K562 (cell line): ENCODE results near the gene TRIM68. TPM values are rescaled to one million over a fixed set of nuclear protein-coding genes. Genes with fewer than 3 reads are reported as not detected.

Experiments
- ATF3 ChIP-seq, 2 experiments: fragments of 450-650 bp in 1 of 2; sonication (generic) in 1 of 2; formaldehyde crosslinking in 1 of 2; IDR thresholded peaks in 1 of 2; conservative IDR thresholded peaks in 1 of 2; 2 replicates each; pipeline versions ENCODE4 v1.6.1 to v1.8.1; 2016 to 2023; ENCODE audit warnings: mild to moderate bottlenecking in 2 of 2, moderate library complexity in 2 of 2, inconsistent platforms in 1 of 2, missing genetic modification reagents in 1 of 2
- BACH1 ChIP-seq: fragments of 200-800 bp; sonication (Bioruptor generic); IDR thresholded peaks from 2 replicates; pipeline ENCODE4 v1.6.1; 2016; ENCODE audit warnings: missing genetic modification characterization, missing compliant biosample characterization
- EHMT2 ChIP-seq: fragments of 450-650 bp; IDR thresholded peaks from 2 replicates; pipeline ENCODE4 v1.6.1; 2018; ENCODE audit warnings: antibody characterized with exemption
- FOXO4 ChIP-seq: fragments of 450-650 bp; formaldehyde crosslinking; IDR thresholded peaks from 2 replicates; pipeline ENCODE4 v1.4.0; 2020; ENCODE audit warnings: mild to moderate bottlenecking, moderate library complexity
- IRF1 ChIP-seq: sonication (generic); formaldehyde crosslinking; IDR thresholded peaks from 2 replicates; pipeline ENCODE4 v1.8.0; 2022; ENCODE audit warnings: missing genetic modification reagents, mild to moderate bottlenecking, borderline replicate concordance
- KAT7 ChIP-seq: sonication (generic); formaldehyde crosslinking; IDR thresholded peaks from 2 replicates; pipeline ENCODE4 v1.8.0; 2022; ENCODE audit warnings: missing genetic modification reagents, mild to moderate bottlenecking, borderline replicate concordance
- REST ChIP-seq, 2 experiments: fragments of 450-650 bp; formaldehyde crosslinking in 1 of 2; IDR thresholded peaks; 2 replicates each; pipeline versions ENCODE4 v1.4.0 to v1.6.1; 2014 to 2020; ENCODE audit warnings: mild to moderate bottlenecking in 2 of 2, borderline replicate concordance in 1 of 2, low read depth in 1 of 2
- TAF7 ChIP-seq: fragments of 450-650 bp; IDR thresholded peaks from 2 replicates; pipeline ENCODE4 v1.6.1; 2016; ENCODE audit warnings: missing genetic modification characterization, missing compliant biosample characterization
- TCFL5 ChIP-seq: fragments of 250-450 bp; sonication (Bioruptor Pico); conservative IDR thresholded peaks from 2 replicates; pipeline ENCODE4 v1.6.1; 2021; ENCODE audit warnings: mild to moderate bottlenecking, moderate library complexity, matching md5 sums
- TSC22D4 ChIP-seq: fragments of 450-650 bp; IDR thresholded peaks from 2 replicates; pipeline ENCODE4 v1.6.1; 2016; ENCODE audit warnings: missing genetic modification characterization, missing biosample characterization, control low read depth
- U2AF1 ChIP-seq: fragments of 200-400 bp; formaldehyde crosslinking; optimal IDR thresholded peaks from 2 replicates; pipeline ENCODE3; 2017; ENCODE audit warnings: mild to moderate bottlenecking, low read depth, low read length, moderate library complexity
- ZBTB34 ChIP-seq: fragments of 250-450 bp; sonication (Bioruptor Pico); IDR thresholded peaks from 2 replicates; pipeline ENCODE4 v1.8.0; 2021; ENCODE audit warnings: mild to moderate bottlenecking, moderate library complexity
- ZNF699 ChIP-seq: fragments of 250-450 bp; sonication (Bioruptor Pico); IDR thresholded peaks from 2 replicates; pipeline ENCODE4 v1.8.0; 2021; ENCODE audit warnings: mild to moderate bottlenecking, moderate library complexity; ENCODE audit not compliant: insufficient replicate concordance
- polyA plus RNA-seq, 8 experiments: library from polyadenylated mRNA; depleted of rRNA in 4 of 8; stranded (reverse) in 5 of 8; unstranded in 3 of 8; fragments of >200 nt; fragmentation: Nextera tagmentation in 2 of 8; fragmentation: Illumina TruSeq in 1 of 8; extraction: Ambion mirVana in 2 of 8; extraction: Trizol in 1 of 8; gene quantifications; 2 replicates each; pipeline versions ENCODE4 v1.2.1 to v1.2.3, GENCODE V29; 2011 to 2014; ENCODE audit warnings: inconsistent platforms in 1 of 8, missing spikeins in 1 of 8
- total RNA-seq, 7 experiments: library from RNA; depleted of rRNA in 6 of 7; stranded (reverse); fragments of >200 nt in 6 of 7; fragmentation: Illumina TruSeq in 2 of 7; extraction: Trizol in 2 of 7; gene quantifications; 2 replicates each; pipeline versions ENCODE4 v1.2.1 to v1.2.3, GENCODE V29; 2011 to 2021; ENCODE audit warnings: low replicate concordance in 1 of 7

The TRIM68 gene
- total and polyA plus RNA-seq, 9 of the 15 experiments (the other 6 are each of a cell fraction or from before 2014, with no cell fraction given): 5.2 to 10.9 (median 7.9) TPM

- TF ChIP-seq REST (IDR thresholded peaks at IDR 0.05; ENCODE audit: borderline replicate concordance): peak; percentile 82
- TF ChIP-seq REST (CRISPR knock-in tag; IDR thresholded peaks at IDR 0.05; ENCODE audit: low read depth): no peak
- no peak for TF ChIP-seq TCFL5 (CRISPR knock-in tag)
- TF ChIP-seq EHMT2: 0 out of 2 replicates have a peak, but pooled peaks have one; percentile 21
- no peak for TF ChIP-seq KAT7 (CRISPR knock-in tag)
- TF ChIP-seq BACH1 (tag): no peak
- no peak for TF ChIP-seq ATF3 (IDR thresholded peaks at IDR 0.05)
- TF ChIP-seq ATF3 (CRISPR knock-in tag; conservative IDR thresholded peaks at IDR 0.05): no peak
- no peak for TF ChIP-seq IRF1 (CRISPR knock-in tag)
- no peak for TF ChIP-seq TAF7 (tag)
- no peak for TF ChIP-seq ZBTB34 (CRISPR knock-in tag)
- no peak for TF ChIP-seq TSC22D4
- no peak for TF ChIP-seq FOXO4 (CRISPR knock-in tag)
- TF ChIP-seq ZNF699 (CRISPR knock-in tag): no peak
- TF ChIP-seq U2AF1: no peak
Observed at GRCh38 chr11:4636962-4637661, 29.1 kb upstream of the TRIM68 start, which contains the start of gene OR51D1 (continued).
